Lower lobe of right lung (tissue), 2 donors: ENCODE data around the gene RIT1. TPM values are rescaled to one million over a fixed set of nuclear protein-coding genes. Genes with fewer than 3 reads are reported as not detected.

ENCODE experiments used
- ATAC-seq, 2 donors: fragments of 200-7000 bp; cut with Tn5 transposase; one replicate each; pipeline ENCODE4 v1.9.1; 2020 to 2022; ENCODE audit warnings: mild to moderate bottlenecking in 2 of 2, moderate library complexity in 2 of 2
- DNase-seq: peaks from one replicate; pipeline ENCODE4 v3.0.0-alpha.2; 2020
- H3K27ac ChIP-seq: fragments of 200-600 bp; one replicate; pipeline ENCODE4 v1.8.0; 2022
- H3K27me3 ChIP-seq: fragments of 200-600 bp; one replicate; pipeline ENCODE4 v1.8.0; 2022; ENCODE audit warnings: low read depth
- H3K36me3 ChIP-seq: fragments of 200-600 bp; one replicate; pipeline ENCODE4 v1.8.0; 2022; ENCODE audit warnings: mild to moderate bottlenecking
- H3K4me1 ChIP-seq: fragments of 200-600 bp; one replicate; pipeline ENCODE4 v1.8.0; 2022
- H3K4me3 ChIP-seq: fragments of 200-600 bp; one replicate; pipeline ENCODE4 v1.8.0; 2022; ENCODE audit warnings: mild to moderate bottlenecking
- H3K9me3 ChIP-seq: fragments of 200-600 bp; one replicate; pipeline ENCODE4 v1.8.0; 2022
- CTCF ChIP-seq: fragments of 200-600 bp; IDR thresholded peaks from one replicate; pipeline ENCODE4 v1.8.0; 2022; ENCODE audit warnings: antibody characterized with exemption, mild to moderate bottlenecking
- intact Hi-C: fragments of 100-400 bp; cut with DNase I; formaldehyde crosslinking; loops from one replicate; pipeline ENCODE4 v1.11.0; 2022
- long read RNA-seq: library from polyadenylated mRNA; unstranded; transcript quantifications from one replicate; pipeline ENCODE4 v2.0.0, GENCODE V29; 2021
- total RNA-seq: library from RNA; stranded (reverse); fragmentation: NEBNext Ultra II Directional; extraction: Animal tissue kit (Norgen Biotek cat#: 25700); gene quantifications from one replicate; pipeline ENCODE4 v1.2.1, GENCODE V29; 2021
- donor health status: DM: no; HTN: yes; CAD: no; lungs with severe emphysema.

The RIT1 gene
- total RNA-seq, result 56.4 TPM
- long read RNA-seq, transcript RIT1-202 (6 exons, 3,445 nt), result major isoform, 24 of 29 reads
- long read RNA-seq, partial matches to known transcripts, result 0 of 29 reads
- long read RNA-seq, other reads (novel, unspliced or antisense), result 3 of 29 reads

- DNase-seq (peak; percentile 93), ATAC-seq (peak; percentile 97 to 98)
- peak within 1 kb of the TSS; percentile 74 for H3K4me3 ChIP-seq
- H3K27me3 ChIP-seq, result no peaks in the 10 kb centered on the region
- intact Hi-C loops, result no loop called here
- no peaks in the 10 kb centered on the region for H3K9me3 ChIP-seq
- peak within 1 kb of the TSS; percentile 76 for H3K27ac ChIP-seq
- H3K36me3 ChIP-seq, result peaks cover 77% of the 10 kb centered on the region
- peaks cover 26% of the 10 kb centered on the region for H3K4me1 ChIP-seq
- no peak for TF ChIP-seq CTCF
These were observed at the start of gene RIT1 for GRCh38 chr1:155911156-155912055. RIT1 (minus strand) TSS chr1:155911349; CDS start chr1:155910761, 588 bp downstream.

- H3K36me3 ChIP-seq, result peaks cover 100% of the 10 kb centered on the region
These were observed 49.1 kb upstream of the RIT1 start for GRCh38 chr1:155960081-155960745.

GRCh38 chr1:155957411-155957915 is 46.3 kb upstream of the RIT1 start:
- DNase-seq, result no peak
- no peak for ATAC-seq
- no peak overlapping the region for H3K27ac ChIP-seq
- H3K27me3 ChIP-seq, result no peaks in the 10 kb centered on the region
- peaks cover 99% of the 10 kb centered on the region for H3K36me3 ChIP-seq
- no peaks in the 10 kb centered on the region for H3K9me3 ChIP-seq
- intact Hi-C loops, result no loop called here
- TF ChIP-seq CTCF, result no peak
- peaks cover 16% of the 10 kb centered on the region for H3K4me1 ChIP-seq
- H3K4me3 ChIP-seq, result no peak overlapping the region

More at GRCh38 chr1:155960081-155960745, 49.1 kb upstream of the RIT1 start:
- ATAC-seq (no peak), DNase-seq (no peak)
- H3K27ac ChIP-seq, result no peak overlapping the region
- peaks cover 27% of the 10 kb centered on the region for H3K4me1 ChIP-seq
- H3K4me3 ChIP-seq, result no peak overlapping the region
- H3K9me3 ChIP-seq, result no peaks in the 10 kb centered on the region
- TF ChIP-seq CTCF, result no peak
- no peaks in the 10 kb centered on the region for H3K27me3 ChIP-seq
- intact Hi-C loops, result no loop called here

- no peak for TF ChIP-seq CTCF
- intact Hi-C loops, result no loop called here
- DNase-seq (no peak), ATAC-seq (no peak)
- H3K9me3 ChIP-seq, result no peaks in the 10 kb centered on the region
- H3K4me1 ChIP-seq, result no peaks in the 10 kb centered on the region
- H3K27me3 ChIP-seq, result no peaks in the 10 kb centered on the region
- H3K4me3 ChIP-seq, result no peak overlapping the region
- no peak overlapping the region for H3K27ac ChIP-seq
- peaks cover 99% of the 10 kb centered on the region for H3K36me3 ChIP-seq
These were observed 43.5 kb upstream of the RIT1 start for GRCh38 chr1:155954645-155955044.

- intact Hi-C loops, result no loop called here
- no peak for TF ChIP-seq CTCF
- H3K36me3 ChIP-seq, result peaks cover 99% of the 10 kb centered on the region
- ATAC-seq, result no peak
- no peak for DNase-seq
- H3K27ac ChIP-seq, result no peak overlapping the region
- H3K4me1 ChIP-seq, result no peaks in the 10 kb centered on the region
- no peaks in the 10 kb centered on the region for H3K9me3 ChIP-seq
- no peak overlapping the region for H3K4me3 ChIP-seq
- no peaks in the 10 kb centered on the region for H3K27me3 ChIP-seq
These were observed 41.3 kb upstream of the RIT1 start for GRCh38 chr1:155952505-155952890.
